SH-SY5Y (cell line): ENCODE measurements around the gene RFNG.

Source experiments
- GATA2 ChIP-seq: IDR thresholded peaks from 2 replicates; pipeline ENCODE4 v1.6.1; 2011; ENCODE audit warnings: mild to moderate bottlenecking, low read depth, low read length
- GATA3 ChIP-seq: IDR thresholded peaks from 2 replicates; pipeline ENCODE4 v1.6.1; 2011; ENCODE audit warnings: low read depth, mild to moderate bottlenecking, low read length, moderate library complexity

GRCh38 chr17:82055023-82055964, 3.7 kb upstream of the RFNG start:
- TF ChIP-seq GATA3 (no peak), GATA2 (no peak)
